SK-N-SH (cell line): ENCODE data around the gene LRP1-AS.

Experiments used
- CTCF ChIP-seq: fragments of 200-600 bp; sonication (generic); IDR thresholded peaks from 2 replicates; pipeline ENCODE4 v1.6.1; 2017; ENCODE audit warnings: antibody characterized with exemption, mild to moderate bottlenecking, moderate library complexity
- MEF2A ChIP-seq: IDR thresholded peaks from 2 replicates; pipeline ENCODE4 v1.4.0; 2012; ENCODE audit warnings: low read depth, borderline replicate concordance
- MXI1 ChIP-seq: IDR thresholded peaks from 2 replicates; pipeline ENCODE4 v1.6.1; 2012; ENCODE audit warnings: mild to moderate bottlenecking, low read depth, low read length, improper control_type of control experiment
- RAD21 ChIP-seq: IDR thresholded peaks from 2 replicates; pipeline ENCODE4 v1.6.1; 2012; ENCODE audit warnings: mild to moderate bottlenecking, low read length
- RCOR1 ChIP-seq: fragments of 150-350 bp; IDR thresholded peaks from 2 replicates; pipeline ENCODE4 v1.6.1; 2017; ENCODE audit warnings: antibody characterized with exemption, low read length
- TAF1 ChIP-seq: IDR thresholded peaks from 2 replicates; pipeline ENCODE4 v1.6.1; 2012; ENCODE audit warnings: low read depth, mild to moderate bottlenecking, low read length, moderate library complexity, borderline replicate concordance
- TEAD4 ChIP-seq: IDR thresholded peaks from 2 replicates; pipeline ENCODE4 v1.4.0; 2012; ENCODE audit warnings: mild to moderate bottlenecking, borderline replicate concordance; ENCODE audit not compliant: insufficient read depth
- TF ChIP-seq, protein P1 (sequence below): IDR thresholded peaks from 2 replicates; pipeline ENCODE4 v1.4.0; 2012; ENCODE audit warnings: low read depth

GRCh38 chr12:57142121-57142520 is 5.3 kb downstream of the LRP1-AS start:
- TF ChIP-seq CTCF (no peak), TEAD4 (no peak), RAD21 (no peak), MEF2A (no peak), MXI1 (no peak), TAF1 (no peak), RCOR1 (no peak)
- TF ChIP-seq, protein P1, sequence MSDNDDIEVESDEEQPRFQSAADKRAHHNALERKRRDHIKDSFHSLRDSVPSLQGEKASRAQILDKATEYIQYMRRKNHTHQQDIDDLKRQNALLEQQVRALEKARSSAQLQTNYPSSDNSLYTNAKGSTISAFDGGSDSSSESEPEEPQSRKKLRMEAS = no peak
